GM21381 (cell line): ENCODE data around the gene STK11.
"Not testable (repeated sequence)": the region's sequence is repeated elsewhere in the genome, so short reads cannot be mapped to it uniquely, and the experiment has no call there.

Source experiments
- ATAC-seq: cut with Tn5 transposase; IDR thresholded peaks from one replicate; pipeline ENCODE4 v1.9.1; 2021; ENCODE audit warnings: mild to moderate bottlenecking, moderate library complexity; ENCODE audit not compliant: unreplicated experiment

STK11 gene

GRCh38 chr19:1235625-1236538 is 30.3 kb downstream of the STK11 start:
- no peak for ATAC-seq

DNA sequence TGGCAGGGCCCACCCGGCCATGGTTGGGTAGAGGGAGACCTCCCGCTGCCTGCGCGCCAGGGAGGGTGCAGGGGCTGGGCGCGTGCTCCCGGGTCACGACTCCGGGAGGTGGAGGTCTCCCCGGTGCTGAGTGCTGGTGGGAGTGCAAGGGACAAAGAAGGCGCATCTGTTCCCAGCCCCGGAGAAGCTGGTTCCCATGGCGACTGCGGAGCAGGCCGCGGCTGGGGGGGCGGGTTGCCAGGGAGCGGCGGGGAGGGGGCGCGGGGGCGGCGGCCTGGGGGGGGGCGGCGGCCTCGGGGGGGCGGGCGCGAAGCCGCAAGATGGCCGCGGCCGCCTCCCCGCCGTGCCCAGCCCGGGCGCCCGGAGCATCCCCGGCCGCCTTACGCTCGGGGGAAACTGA is 31.0 kb downstream of the STK11 start:
- no peak for ATAC-seq

- ATAC-seq, result no peak
Measured at GRCh38 chr19:1237027-1237659, 31.6 kb downstream of the STK11 start.

- ATAC-seq, result no peak
Measured at GRCh38 chr19:1237754-1238368, 32.3 kb downstream of the STK11 start, which contains the start of gene CBARP. Gene CBARP (minus strand): TSS chr19:1238005. CDS start chr19:1236100, 1,905 bp downstream.

DNA sequence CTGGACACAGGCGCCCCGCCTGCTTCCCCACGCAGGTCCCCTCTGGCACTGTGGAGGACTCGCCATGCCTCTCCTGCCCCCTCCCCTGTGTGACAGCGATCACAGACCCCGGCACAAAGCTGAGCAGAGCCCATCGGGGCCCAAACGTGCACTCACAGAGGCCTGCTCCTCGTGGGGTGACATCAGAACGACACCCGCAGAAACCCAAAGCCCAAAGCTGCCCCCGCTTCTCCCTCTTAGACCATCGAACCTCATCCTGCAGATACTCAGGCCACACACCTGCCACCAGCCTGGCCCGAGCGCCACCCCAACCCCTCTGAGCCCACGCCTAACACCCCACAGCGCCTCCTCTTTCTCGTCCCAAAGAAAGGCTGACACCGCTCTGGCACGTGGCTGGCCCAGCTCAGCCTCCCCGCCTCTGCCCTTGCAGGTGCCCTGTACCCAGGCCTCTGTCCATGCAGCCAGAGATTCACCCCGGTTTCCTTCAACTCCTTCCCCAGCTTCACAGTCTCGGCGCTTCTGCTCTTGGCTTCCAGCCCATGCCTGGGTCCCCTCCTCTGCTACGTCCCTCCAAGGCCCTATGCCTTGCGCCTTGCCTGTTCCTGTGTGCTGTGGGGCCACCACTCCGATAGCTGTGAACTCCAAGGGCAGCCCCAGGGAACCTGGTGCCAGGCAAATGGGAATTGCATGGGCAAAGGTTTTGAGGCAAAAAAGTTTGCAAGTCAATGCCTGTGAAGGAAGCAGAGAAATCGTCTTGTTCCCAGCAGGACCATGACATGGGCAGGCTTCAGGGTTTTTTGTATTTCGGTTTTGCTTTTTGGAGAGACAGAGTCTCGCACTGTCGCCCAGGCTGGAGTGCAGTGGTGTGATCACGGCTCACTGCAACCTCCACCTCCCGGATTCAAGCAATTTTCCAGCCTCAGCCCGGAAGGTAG is 33.1 kb downstream of the STK11 start:
- ATAC-seq, result no peak

GRCh38 chr19:1239420-1239795 is 33.8 kb downstream of the STK11 start:
- no peak for ATAC-seq

DNA sequence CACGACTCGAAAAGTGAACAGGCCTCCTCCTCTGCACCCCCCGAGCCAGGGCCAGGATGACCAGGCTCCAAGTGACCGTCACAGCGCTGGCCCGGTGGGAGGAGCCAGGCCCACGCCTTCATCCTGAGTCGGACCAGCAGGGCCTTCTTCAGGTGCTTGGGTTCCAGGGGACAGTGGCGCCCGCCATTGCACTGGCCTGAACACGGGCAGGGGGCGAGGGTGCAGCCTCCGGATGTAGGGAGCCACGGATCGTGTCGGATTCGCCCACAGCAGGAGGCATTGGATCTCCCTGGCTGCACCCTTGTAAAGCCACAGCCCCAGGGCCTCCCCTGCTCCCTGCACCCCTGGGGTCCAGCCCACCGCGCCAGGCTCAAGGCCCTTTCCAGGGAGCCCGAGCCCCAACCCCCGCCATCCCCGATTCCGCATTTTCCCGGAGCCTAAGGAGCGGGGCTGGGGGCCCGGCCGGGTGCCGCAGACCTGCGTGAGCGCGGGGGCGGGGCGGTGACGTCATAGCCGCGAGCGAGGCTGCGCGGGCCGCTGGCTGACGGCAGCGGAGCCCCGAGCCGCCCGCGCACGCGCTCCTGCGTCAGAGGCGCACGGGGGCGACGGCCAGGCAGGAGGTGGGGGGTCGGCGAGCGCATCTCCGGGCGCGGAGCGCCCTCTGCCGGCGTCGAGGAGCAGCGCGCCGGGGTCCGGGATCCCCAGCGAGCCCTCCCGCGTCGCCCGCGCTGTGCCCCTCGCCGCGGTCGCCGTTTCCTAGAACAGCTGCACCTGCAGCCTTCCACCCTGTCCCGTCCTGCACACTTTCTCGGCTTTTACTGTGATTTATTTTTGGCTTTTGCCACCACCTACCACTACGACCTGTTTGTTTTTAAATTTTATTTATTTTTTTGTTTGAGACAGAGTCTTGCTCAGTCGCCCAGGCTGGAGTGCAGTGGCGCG is 34.5 kb downstream of the STK11 start:
- no peak for ATAC-seq

GRCh38 chr19:1240925-1241324 is 35.3 kb downstream of the STK11 start:
- ATAC-seq, result no peak

DNA sequence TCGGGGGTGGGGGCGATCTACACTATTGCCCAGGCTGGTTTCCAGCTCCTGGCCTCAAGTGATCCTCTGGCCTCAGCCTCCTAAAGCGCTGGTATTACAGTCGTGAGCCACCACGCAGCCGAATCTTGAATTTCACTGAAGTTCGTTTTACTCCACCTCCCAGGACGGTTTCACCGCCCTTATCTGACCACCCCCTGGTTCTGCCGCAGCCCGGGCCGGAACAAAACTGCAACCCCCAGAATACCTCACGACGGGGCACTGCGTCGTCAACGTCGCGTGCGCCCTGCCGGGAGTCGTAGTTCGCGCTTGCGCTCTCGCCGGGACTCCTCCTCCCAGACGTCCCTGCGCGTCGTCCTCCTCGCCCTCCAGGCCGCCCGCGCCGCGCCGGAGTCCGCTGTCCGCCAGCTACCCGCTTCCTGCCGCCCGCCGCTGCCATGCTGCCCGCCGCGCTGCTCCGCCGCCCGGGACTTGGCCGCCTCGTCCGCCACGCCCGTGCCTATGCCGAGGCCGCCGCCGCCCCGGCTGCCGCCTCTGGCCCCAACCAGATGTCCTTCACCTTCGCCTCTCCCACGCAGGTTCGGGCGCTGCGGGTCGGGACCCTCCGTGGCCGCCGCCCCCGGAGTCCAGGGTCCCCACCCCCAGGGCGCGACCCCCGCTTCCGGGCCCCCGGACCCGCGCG is 36.0 kb downstream of the STK11 start, which contains the start of gene ATP5F1D:
Gene ATP5F1D, plus strand, starts transcription at position 335 of the 679 bp plus-strand sequence. Its CDS starts 100 bp downstream, at position 435.
- peak; percentile 57 for ATAC-seq

- ATAC-seq, result no peak
Measured at GRCh38 chr19:1243768-1244692, 38.5 kb downstream of the STK11 start.

- no peak for ATAC-seq
Measured at GRCh38 chr19:1244693-1245451, 39.3 kb downstream of the STK11 start.

- no peak for ATAC-seq
Measured at GRCh38 chr19:1245494-1246264, 40.1 kb downstream of the STK11 start.

GRCh38 chr19:1246265-1247087 is 40.9 kb downstream of the STK11 start:
- ATAC-seq, result not testable (repeated sequence)

- ATAC-seq, result no peak
Measured at GRCh38 chr19:1247748-1248138, 42.2 kb downstream of the STK11 start.

GRCh38 chr19:1248139-1248785 is 42.7 kb downstream of the STK11 start, which contains the start of gene MIDN:
Gene MIDN (plus strand): TSS chr19:1248583. CDS start chr19:1250297, 1,714 bp downstream.
- peak; percentile 16 for ATAC-seq
